Endothelial cell (in vitro differentiated cells): Measurements from ENCODE around the gene ATP6V1G2. TPM values are rescaled to one million over a fixed set of nuclear protein-coding genes. Genes with fewer than 3 reads are reported as not detected.

ENCODE experiments used
- DNase-seq: peaks from one replicate; pipeline ENCODE4 v3.0.0; 2021; ENCODE audit warnings: low spot score
- H3K27ac Mint-ChIP-seq: one replicate; pipeline ENCODE4 v1.8.0; 2021; ENCODE audit warnings: mixed read lengths, inconsistent platforms; ENCODE audit not compliant: unreplicated experiment
- H3K27me3 Mint-ChIP-seq: one replicate; pipeline ENCODE4 v1.8.0; 2021; ENCODE audit warnings: mild to moderate bottlenecking, moderate library complexity, mixed read lengths, inconsistent platforms; ENCODE audit not compliant: unreplicated experiment
- H3K36me3 Mint-ChIP-seq: one replicate; pipeline ENCODE4 v1.8.0; 2021; ENCODE audit warnings: mild to moderate bottlenecking, low read depth, mixed read lengths, inconsistent platforms; ENCODE audit not compliant: unreplicated experiment
- H3K4me1 Mint-ChIP-seq: one replicate; pipeline ENCODE4 v1.8.0; 2021; ENCODE audit warnings: mild to moderate bottlenecking, mixed read lengths, inconsistent platforms; ENCODE audit not compliant: unreplicated experiment
- H3K4me3 Mint-ChIP-seq: one replicate; pipeline ENCODE4 v1.8.0; 2021; ENCODE audit warnings: mild to moderate bottlenecking, mixed read lengths, inconsistent platforms; ENCODE audit not compliant: unreplicated experiment
- H3K9me3 Mint-ChIP-seq: one replicate; pipeline ENCODE4 v1.8.0; 2021; ENCODE audit warnings: mixed read lengths, inconsistent platforms; ENCODE audit not compliant: unreplicated experiment
- CTCF ChIP-seq: fragments of 200-600 bp; sonication (generic); IDR thresholded peaks from one replicate; pipeline ENCODE4 v1.5.0; 2021; ENCODE audit warnings: antibody characterized with exemption; ENCODE audit not compliant: unreplicated experiment
- total RNA-seq: library from RNA; stranded (reverse); fragmentation: NEBNext Ultra II Directional; extraction: Animal tissue kit (Norgen Biotek cat#: 25700); gene quantifications from one replicate; pipeline ENCODE4 v1.2.1, GENCODE V29; 2021; ENCODE audit not compliant: unreplicated experiment

The ATP6V1G2 gene
- total RNA-seq, 1 donor from 2014 or later = 1.8 TPM

DNA sequence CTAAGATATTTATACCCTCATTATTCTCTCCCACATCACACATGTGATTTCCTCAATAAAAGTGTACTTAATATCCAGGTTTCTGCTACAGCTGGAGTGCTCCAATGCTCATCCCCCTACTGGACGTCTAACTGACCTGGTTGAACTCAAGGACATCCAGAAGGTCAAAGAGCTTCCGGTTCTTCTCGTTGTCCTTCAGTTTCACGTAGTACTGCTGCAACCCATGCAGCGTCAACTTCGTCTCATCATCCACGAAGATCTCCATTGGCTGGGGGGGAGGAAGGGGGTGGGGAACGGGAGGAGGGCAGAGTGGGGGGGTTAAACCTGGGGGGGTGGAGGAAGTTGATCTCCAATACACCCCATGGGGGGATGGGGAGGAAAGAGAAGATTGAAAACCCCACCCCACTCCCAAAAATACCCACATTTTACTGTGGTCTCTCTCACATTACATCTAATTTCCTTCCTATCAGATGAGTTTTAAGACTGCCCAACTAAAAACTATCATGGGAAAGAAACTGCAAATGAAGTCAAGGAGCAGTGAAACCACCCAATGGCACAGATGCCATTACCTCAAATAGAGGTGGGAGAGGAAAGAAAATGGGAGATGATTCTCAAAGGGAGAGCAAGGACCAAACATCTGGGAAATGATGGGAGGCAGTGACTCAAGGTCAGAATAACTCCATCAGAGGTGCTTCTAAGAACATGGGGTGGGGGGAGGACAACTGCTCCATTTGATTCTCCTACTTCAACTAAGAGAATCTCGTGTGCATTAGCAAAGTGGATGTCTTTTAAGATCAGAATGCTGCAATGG, 13.6 kb downstream of the ATP6V1G2 start:
- peaks cover 50% of the 10 kb centered on the region for H3K36me3 Mint-ChIP-seq

GRCh38 chr6:31531771-31532643, 14.4 kb downstream of the ATP6V1G2 start:
- Mint-ChIP-seq H3K4me1 (no peaks in the 10 kb centered on the region), H3K4me3 (no peak overlapping the region), H3K27me3 (peaks cover 2% of the 10 kb centered on the region), H3K36me3 (peaks cover 50% of the 10 kb centered on the region), H3K27ac (no peak overlapping the region), H3K9me3 (no peaks in the 10 kb centered on the region)
- DNase-seq = no peak
- no peak for TF ChIP-seq CTCF

More for the DNA sequence above, 13.6 kb downstream of the ATP6V1G2 start:
- Mint-ChIP-seq H3K27me3 (peaks cover 2% of the 10 kb centered on the region), H3K27ac (no peak overlapping the region), H3K9me3 (no peaks in the 10 kb centered on the region), H3K4me3 (no peak overlapping the region), H3K4me1 (no peaks in the 10 kb centered on the region)
- DNase-seq = no peak
- TF ChIP-seq CTCF = no peak

DNA sequence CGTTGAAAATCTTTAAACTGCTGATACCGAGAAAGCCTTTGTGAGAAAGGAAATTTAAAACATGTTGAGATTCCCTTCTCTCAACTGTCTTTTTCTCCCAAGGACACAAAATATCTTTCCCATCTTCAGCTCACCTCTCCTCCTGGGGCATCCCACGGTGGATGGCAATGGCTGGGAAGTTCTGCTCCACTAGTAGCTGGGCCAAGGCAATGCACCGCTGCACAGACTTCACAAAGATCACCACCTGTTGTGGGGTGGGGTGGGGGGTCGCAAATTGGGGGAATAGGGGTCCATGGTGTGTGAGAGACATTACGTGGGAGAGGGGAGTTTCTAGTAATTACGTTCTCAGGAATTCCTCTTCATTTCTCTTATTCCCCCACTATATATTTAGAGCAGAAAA, 15.2 kb downstream of the ATP6V1G2 start:
- peaks cover 2% of the 10 kb centered on the region for H3K27me3 Mint-ChIP-seq
- DNase-seq = no peak
- H3K4me3 Mint-ChIP-seq = peak overlapping the region; percentile 21
- H3K27ac Mint-ChIP-seq = no peak overlapping the region
- peaks cover 2% of the 10 kb centered on the region for H3K4me1 Mint-ChIP-seq
- no peak for TF ChIP-seq CTCF
- no peaks in the 10 kb centered on the region for H3K9me3 Mint-ChIP-seq
- H3K36me3 Mint-ChIP-seq = peaks cover 44% of the 10 kb centered on the region

- no peak for DNase-seq
- TF ChIP-seq CTCF = no peak
- Mint-ChIP-seq H3K27me3 (peaks cover 2% of the 10 kb centered on the region), H3K9me3 (no peaks in the 10 kb centered on the region), H3K36me3 (peaks cover 39% of the 10 kb centered on the region), H3K27ac (no peak overlapping the region), H3K4me1 (peaks cover 5% of the 10 kb centered on the region), H3K4me3 (peak overlapping the region; percentile 47)
These were observed 15.7 kb downstream of the ATP6V1G2 start for GRCh38 chr6:31530659-31531058.
